Hepatocyte (in vitro differentiated cells): ENCODE data around the gene MEG3.

Source experiments
- EZH2 ChIP-seq: fragments of 200-600 bp; sonication (generic); IDR thresholded peaks from 2 replicates; pipeline ENCODE4 v1.6.1; 2016; ENCODE audit warnings: antibody characterized with exemption, mild to moderate bottlenecking, borderline replicate concordance
- EZH2phosphoT487 ChIP-seq: fragments of 200-600 bp; sonication (generic); IDR thresholded peaks from one replicate; pipeline ENCODE4 v1.6.1; 2018; ENCODE audit warnings: antibody characterized with exemption, mild to moderate bottlenecking, low read depth, moderate library complexity; ENCODE audit not compliant: unreplicated experiment, severe bottlenecking

- TF ChIP-seq EZH2 = no peak
- no peak for TF ChIP-seq EZH2phosphoT487
These were observed 15.3 kb downstream of the MEG3 start for GRCh38 chr14:100841066-100841760.
